NT2/D1 (cell line): ENCODE measurements around the gene CLASP1.

ENCODE experiments used
- SUZ12 ChIP-seq: IDR thresholded peaks from 2 replicates; pipeline ENCODE4 v1.6.1; 2011; ENCODE audit not compliant: insufficient read length, insufficient read depth; ENCODE audit errors: extremely low read depth
- YY1 ChIP-seq: IDR thresholded peaks from 2 replicates; pipeline ENCODE4 v1.6.1; 2011; ENCODE audit not compliant: insufficient read length, insufficient read depth

- TF ChIP-seq SUZ12 (no peak), YY1 (no peak)
Measured at GRCh38 chr2:121415727-121416126, 233.5 kb downstream of the CLASP1 start.
